Activated CD8-positive, alpha-beta T cell treated with anti-CD3 and anti-CD28 coated beads for 36 hours (primary cell): ENCODE measurements around the gene SEC14L3. TPM values are rescaled to one million over a fixed set of nuclear protein-coding genes. Genes with fewer than 3 reads are reported as not detected.

Experiments
- ATAC-seq: fragments of 200-7000 bp; cut with Tn5 transposase; one replicate; pipeline ENCODE4 v1.10.0; 2021; ENCODE audit warnings: mild to moderate bottlenecking, moderate library complexity
- CTCF ChIA-PET: fragments of 350-600 bp; sonication (Branson Sonifier 250); formaldehyde crosslinking; loops from one replicate; lab custom pipeline; 2021; ENCODE audit warnings: antibody characterized with exemption; lab: Charles Lee
- POLR2A ChIA-PET: fragments of 350-600 bp; sonication (Branson Sonifier 250); formaldehyde crosslinking; loops from one replicate; lab custom pipeline; 2021; ENCODE audit warnings: antibody characterized with exemption; lab: Charles Lee
- DNase-seq: peaks from one replicate; pipeline ENCODE4 v3.0.0-alpha.2; 2020
- H3K27ac Mint-ChIP-seq: one replicate; pipeline ENCODE4 v1.8.0; 2021; ENCODE audit warnings: mild to moderate bottlenecking, mixed read lengths
- H3K27me3 Mint-ChIP-seq: one replicate; pipeline ENCODE4 v1.8.0; 2021; ENCODE audit warnings: mixed read lengths
- H3K36me3 Mint-ChIP-seq: one replicate; pipeline ENCODE4 v1.8.0; 2021; ENCODE audit warnings: low read depth, mixed read lengths
- H3K4me1 Mint-ChIP-seq: one replicate; pipeline ENCODE4 v1.8.0; 2021; ENCODE audit warnings: low read depth, mixed read lengths
- H3K4me3 Mint-ChIP-seq: one replicate; pipeline ENCODE4 v1.8.0; 2021; ENCODE audit warnings: mild to moderate bottlenecking, moderate library complexity, mixed read lengths
- H3K9me3 Mint-ChIP-seq: one replicate; pipeline ENCODE4 v1.8.0; 2021; ENCODE audit warnings: mixed read lengths
- CTCF ChIP-seq: fragments of 200-600 bp; IDR thresholded peaks from one replicate; pipeline ENCODE4 v1.8.0; 2022; ENCODE audit warnings: antibody characterized with exemption, mild to moderate bottlenecking
- intact Hi-C: fragments of 100-400 bp; cut with micrococcal nuclease; formaldehyde crosslinking; loops from one replicate; pipeline ENCODE4 v1.10.0; 2022
- total RNA-seq, 2 experiments: library from RNA; stranded (reverse); gene quantifications; one replicate each; pipeline ENCODE4 v1.2.3, GENCODE V29; 2021

SEC14L3 gene
- total RNA-seq, 2 experiments from 2014 or later, result not detected

GRCh38 chr22:30423959-30424533 is 47.8 kb downstream of the SEC14L3 start:
- intact Hi-C loops, result loop anchor here (2.0 kb wide), 1 partner anchor 33 kb away; no protein-coding TSS in a partner anchor
- ChIA-PET POLR2A (interaction anchor here (0.6 to 6.5 kb wide), 13 partner anchors 10 to 868 kb away, joined by 3 to 78 read pairs (median 5); partner anchors contain the start of genes CASTOR1, SEC14L2 and TBC1D10A), CTCF (interaction anchor here (0.8 to 9.0 kb wide), 12 partner anchors 10 to 889 kb away, joined by 3 to 138 read pairs (median 6); partner anchors contain the start of genes CASTOR1, RNF215, SEC14L2 and SLC35E4)
- Mint-ChIP-seq H3K9me3 (no peaks in the 10 kb centered on the region), H3K36me3 (peaks cover 66% of the 10 kb centered on the region), H3K4me3 (peak overlapping the region; percentile 93), H3K4me1 (peaks cover 42% of the 10 kb centered on the region), H3K27ac (peak overlapping the region; percentile 96), H3K27me3 (no peaks in the 10 kb centered on the region)
- DNase-seq (peak; percentile 99), ATAC-seq (peak; percentile 79)
- no peak for TF ChIP-seq CTCF

DNA sequence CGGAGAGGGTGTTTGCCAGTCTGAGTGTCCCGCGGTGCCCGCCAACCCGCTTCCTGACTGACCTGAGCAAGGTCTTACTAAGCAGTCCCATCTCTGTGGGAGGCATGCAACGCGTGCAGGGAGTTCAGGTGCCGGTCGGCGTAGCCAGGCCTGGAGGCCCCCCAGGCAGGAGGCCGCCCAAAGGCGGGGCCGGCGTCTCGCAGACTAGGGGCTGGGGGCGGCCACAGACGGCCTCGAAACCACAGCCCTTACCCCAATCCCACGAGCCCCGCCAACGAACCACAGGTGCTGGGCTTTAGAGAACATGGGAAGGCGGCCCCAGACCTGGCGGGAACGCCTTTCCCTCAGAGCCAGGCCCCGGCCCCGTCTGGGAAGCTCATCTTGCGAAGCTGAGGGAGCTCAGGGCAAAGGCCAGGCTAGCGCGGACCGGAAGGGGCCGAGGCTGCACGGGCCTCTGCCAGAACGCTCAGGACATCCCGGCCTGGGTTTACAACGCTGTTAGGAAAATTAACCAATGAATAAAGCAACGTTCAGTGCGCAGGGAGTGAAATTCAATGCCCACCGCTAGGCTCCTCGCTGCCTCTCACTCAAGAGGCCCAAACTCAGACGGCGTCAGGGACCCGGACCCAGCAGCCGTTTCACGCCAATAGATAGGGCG is 48.4 kb downstream of the SEC14L3 start:
- H3K4me3 Mint-ChIP-seq, result peak overlapping the region; percentile 93
- no peaks in the 10 kb centered on the region for H3K9me3 Mint-ChIP-seq
- H3K4me1 Mint-ChIP-seq, result peaks cover 42% of the 10 kb centered on the region
- peak overlapping the region; percentile 96 for H3K27ac Mint-ChIP-seq
- CTCF ChIA-PET, result interaction anchor here (1.1 to 9.0 kb wide), 11 partner anchors 10 to 890 kb away, joined by 3 to 138 read pairs (median 9); partner anchors contain the start of genes CASTOR1, RNF215, SEC14L2 and SLC35E4
- POLR2A ChIA-PET, result interaction anchor here (0.6 to 6.5 kb wide), 13 partner anchors 10 to 867 kb away, joined by 3 to 78 read pairs (median 5); partner anchors contain the start of genes CASTOR1 and SEC14L2
- H3K36me3 Mint-ChIP-seq, result peaks cover 67% of the 10 kb centered on the region
- peak; percentile 80 for DNase-seq
- peak; percentile 6 for ATAC-seq
- TF ChIP-seq CTCF, result no peak
- H3K27me3 Mint-ChIP-seq, result no peaks in the 10 kb centered on the region
- intact Hi-C loops, result no loop called here

GRCh38 chr22:30422481-30423300 is 49.1 kb downstream of the SEC14L3 start:
- CTCF ChIA-PET, result interaction anchor here (1.0 to 9.0 kb wide), 12 partner anchors 11 to 213 kb away, joined by 3 to 138 read pairs (median 6); partner anchors contain the start of genes CASTOR1, RNF215, SEC14L2 and SLC35E4
- Mint-ChIP-seq H3K4me3 (peak overlapping the region; percentile 93), H3K4me1 (peaks cover 42% of the 10 kb centered on the region), H3K9me3 (no peaks in the 10 kb centered on the region), H3K27me3 (no peaks in the 10 kb centered on the region), H3K27ac (peak overlapping the region; percentile 96), H3K36me3 (peaks cover 69% of the 10 kb centered on the region)
- no peak for ATAC-seq
- POLR2A ChIA-PET, result interaction anchor here (0.8 to 6.5 kb wide), 9 partner anchors 9 to 162 kb away, joined by 3 to 78 read pairs (median 6); partner anchors contain the start of gene SEC14L2
- intact Hi-C loops, result no loop called here
- DNase-seq, result peak; percentile 67
- TF ChIP-seq CTCF, result no peak

DNA sequence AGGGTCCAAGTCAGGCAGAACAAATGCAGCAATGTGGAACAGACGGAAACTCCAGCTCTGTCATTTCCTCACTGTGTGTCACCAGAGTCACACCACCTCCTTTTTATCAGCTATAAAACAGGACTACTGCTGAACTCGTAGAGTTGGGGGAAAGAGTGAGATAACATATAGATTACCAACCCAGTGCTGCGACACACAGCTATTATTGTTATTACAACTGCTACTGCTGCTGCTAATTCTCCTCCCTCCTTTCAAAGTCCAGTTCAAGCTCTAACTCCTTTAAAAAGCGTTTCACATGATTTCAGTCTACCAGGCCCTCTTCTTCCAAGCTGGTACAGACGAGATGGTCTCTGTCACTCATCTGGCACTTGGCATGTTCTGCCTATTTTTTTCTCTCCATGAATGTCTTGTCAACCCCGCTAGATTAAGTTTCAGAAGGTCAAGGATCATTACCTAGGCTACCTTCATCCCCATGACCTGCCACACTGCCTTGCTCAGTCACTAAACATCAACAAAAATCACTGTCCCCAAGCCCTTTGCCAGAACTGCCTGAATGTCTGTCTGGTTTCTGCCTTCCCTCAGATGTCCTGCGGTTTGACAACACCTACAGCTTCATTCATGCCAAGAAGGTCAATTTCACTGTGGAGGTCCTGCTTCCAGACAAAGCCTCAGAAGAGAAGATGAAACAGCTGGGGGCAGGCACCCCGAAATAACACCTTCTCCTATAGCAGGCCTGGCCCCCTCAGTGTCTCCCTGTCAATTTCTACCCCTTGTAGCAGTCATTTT is 49.9 kb downstream of the SEC14L3 start:
- Mint-ChIP-seq H3K27ac (peak overlapping the region; percentile 96), H3K9me3 (no peaks in the 10 kb centered on the region), H3K4me1 (peaks cover 36% of the 10 kb centered on the region), H3K27me3 (no peaks in the 10 kb centered on the region), H3K36me3 (peaks cover 66% of the 10 kb centered on the region), H3K4me3 (peak overlapping the region; percentile 93)
- CTCF ChIA-PET, result interaction anchor here (1.0 to 9.0 kb wide), 10 partner anchors 10 to 134 kb away, joined by 3 to 138 read pairs (median 7); partner anchors contain the start of genes CASTOR1, RNF215 and SEC14L2
- DNase-seq (no peak), ATAC-seq (no peak)
- no peak for TF ChIP-seq CTCF
- intact Hi-C loops, result no loop called here
- POLR2A ChIA-PET, result interaction anchor here (1.0 to 6.5 kb wide), 6 partner anchors 8 to 133 kb away, joined by 5 to 78 read pairs (median 20); partner anchors contain the start of gene SEC14L2
